Measurements from ENCODE around the gene POTEB2.
"Not testable (repeated sequence)": the region's sequence is repeated elsewhere in the genome, so short reads cannot be mapped to it uniquely, and the experiment has no call there.

Gene POTEB2

GRCh38 chr15:20866214-20866613 lies at the start of gene POTEB2:
Gene POTEB2 (minus strand): TSS chr15:20866314. CDS start chr15:20866281, 33 bp downstream.
- DNase-seq (ENCODE audit: low read depth, low spot score): not testable (repeated sequence)

- not testable (repeated sequence) for DNase-seq (ENCODE audit: low read depth, low spot score)
Measured at GRCh38 chr15:20879916-20880315, 13.8 kb upstream of the POTEB2 start.

GRCh38 chr15:20878464-20878863 lies 12.3 kb upstream of the POTEB2 start:
- DNase-seq (ENCODE audit: low read depth, low spot score): not testable (repeated sequence)

GRCh38 chr15:20877819-20878218 lies 11.7 kb upstream of the POTEB2 start:
- DNase-seq (ENCODE audit: low read depth, low spot score): not testable (repeated sequence)

Measured in astrocyte of the hippocampus (primary cell).